Endometrium (tissue), 2 donors: ENCODE measurements around the gene JSRP1.
"Not testable (repeated sequence)": the region's sequence is repeated elsewhere in the genome, so short reads cannot be mapped to it uniquely, and the experiment has no call there.

ENCODE experiments used
- FAIRE-seq: peaks from 2 replicates; lab custom pipeline; 2012; peaks lifted over from hg19 to GRCh38; lab: Jason Lieb, UNC
- donor health status: control.
- donor health status: control.

JSRP1 gene

GRCh38 chr19:2282062-2282861, 26.0 kb upstream of the JSRP1 start, which contains the start of gene PEAK3:
PEAK3 (minus strand) TSS chr19:2282175; CDS start chr19:2280931, 1,244 bp downstream.
- no peak for FAIRE-seq

GRCh38 chr19:2281265-2282061, 25.2 kb upstream of the JSRP1 start:
- not testable (repeated sequence) for FAIRE-seq

- no peak for FAIRE-seq
Observed at GRCh38 chr19:2280633-2281264, 24.5 kb upstream of the JSRP1 start.

DNA sequence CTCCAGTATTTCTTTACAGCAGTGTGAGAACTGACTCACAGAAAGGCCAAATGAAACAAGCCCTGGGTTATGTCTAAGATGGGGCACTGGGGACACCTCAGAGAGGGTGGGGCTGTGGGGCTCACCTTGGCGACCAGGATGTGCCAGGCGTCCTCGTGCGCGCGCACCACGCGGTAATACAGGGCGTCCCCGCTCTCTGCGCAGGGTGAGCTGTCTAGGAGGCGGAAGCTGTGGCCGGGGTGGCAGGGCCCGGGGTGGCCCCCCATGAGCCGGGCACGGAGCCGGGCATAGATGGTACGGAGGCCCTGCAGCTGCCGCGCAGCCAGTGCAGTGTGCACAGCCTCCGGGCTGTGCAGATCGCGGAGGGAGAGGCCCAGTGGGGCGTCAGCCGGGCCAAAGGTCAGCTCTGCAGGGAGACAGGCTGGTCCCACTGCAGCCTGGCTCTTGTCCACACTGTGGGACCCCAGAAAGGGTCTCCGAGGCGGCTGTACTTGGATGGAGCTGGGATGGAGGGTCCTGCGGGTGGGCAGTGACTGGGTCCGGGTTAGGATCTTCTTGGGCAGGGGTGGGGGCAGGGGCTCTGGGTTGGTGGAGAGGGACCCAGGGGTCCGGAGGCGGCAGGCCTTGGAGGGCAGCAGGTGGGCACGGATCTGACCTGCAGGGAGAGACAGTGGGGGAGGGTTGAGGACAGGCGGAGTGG, 22.4 kb upstream of the JSRP1 start:
- no peak for FAIRE-seq

DNA sequence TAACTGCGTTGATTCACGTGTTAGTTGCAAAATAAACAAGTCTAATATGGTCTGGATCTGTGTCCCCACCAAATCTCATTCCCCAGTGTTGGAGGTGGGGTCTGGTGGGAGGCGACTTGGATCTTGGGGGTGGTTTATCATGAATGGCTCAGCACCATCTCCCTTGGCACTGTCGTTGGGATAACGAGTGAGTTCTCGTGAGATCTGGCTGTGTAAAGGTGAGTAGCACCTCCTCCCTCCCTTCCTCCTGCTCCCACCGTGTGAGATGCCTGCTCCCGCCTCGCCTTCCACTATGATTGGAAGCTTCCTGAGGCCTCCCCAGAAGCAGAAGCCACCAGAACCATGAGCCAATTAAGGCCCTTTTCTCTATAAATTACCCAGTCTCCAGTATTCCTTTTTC, 20.9 kb upstream of the JSRP1 start:
- FAIRE-seq = no peak

DNA sequence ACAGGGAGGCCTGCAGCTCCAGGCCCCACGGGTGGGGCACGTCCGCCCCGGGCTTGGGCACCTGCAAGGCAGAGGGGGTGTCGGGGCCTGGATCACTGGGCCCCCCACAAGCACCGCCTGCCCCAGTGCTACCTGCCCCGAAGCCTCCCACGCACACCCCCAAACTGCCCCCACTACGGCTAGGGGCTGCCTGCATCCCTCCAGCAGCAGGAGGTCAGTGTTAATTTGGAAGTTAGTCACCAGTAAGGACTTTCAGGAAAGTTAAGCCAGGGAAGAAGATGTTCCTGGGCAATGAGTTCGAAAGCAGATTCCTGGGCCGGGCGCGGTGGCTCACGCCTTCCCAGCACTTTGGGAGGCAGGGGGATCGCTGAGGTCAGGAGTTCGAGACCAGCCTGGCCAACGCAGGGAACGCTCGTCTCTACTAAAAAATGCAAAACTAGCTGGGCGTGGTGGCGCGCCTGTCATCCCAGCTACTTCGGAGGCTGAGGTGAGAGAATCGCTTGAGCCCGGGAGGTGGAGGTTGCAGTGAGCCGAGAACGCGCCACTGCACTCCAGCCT, 20.3 kb upstream of the JSRP1 start:
- no peak for FAIRE-seq

GRCh38 chr19:2275588-2276428, 19.6 kb upstream of the JSRP1 start:
- no peak for FAIRE-seq

DNA sequence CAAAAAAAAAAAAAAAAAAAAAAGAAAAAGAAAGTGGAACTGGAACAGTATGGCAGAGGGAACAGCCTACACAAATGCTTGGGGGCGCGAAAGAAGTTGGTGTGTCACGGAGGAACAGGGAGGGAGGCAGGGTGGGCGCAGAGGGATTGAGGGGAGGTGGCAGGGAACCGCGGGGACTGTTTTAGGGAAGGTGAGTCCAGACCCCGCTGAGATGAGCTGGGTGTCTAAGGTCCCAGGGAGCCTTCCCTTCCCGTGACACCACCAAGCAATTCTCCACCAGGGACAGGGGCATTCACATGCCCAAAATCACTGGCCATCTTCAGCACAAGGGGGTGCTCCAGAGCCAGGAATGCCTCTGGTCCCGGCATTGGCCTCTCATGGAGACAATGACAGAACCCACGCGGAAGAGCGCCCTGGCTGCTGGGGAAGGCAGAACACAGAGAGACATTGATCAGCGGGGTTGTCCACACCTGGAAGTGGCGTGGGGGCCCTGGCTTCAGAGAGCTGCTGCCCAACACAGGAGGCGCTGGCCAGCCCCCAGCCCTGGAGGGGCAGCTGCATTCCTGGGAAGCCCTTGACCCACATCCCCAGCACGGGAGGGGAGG, 18.8 kb upstream of the JSRP1 start:
- no peak for FAIRE-seq

DNA sequence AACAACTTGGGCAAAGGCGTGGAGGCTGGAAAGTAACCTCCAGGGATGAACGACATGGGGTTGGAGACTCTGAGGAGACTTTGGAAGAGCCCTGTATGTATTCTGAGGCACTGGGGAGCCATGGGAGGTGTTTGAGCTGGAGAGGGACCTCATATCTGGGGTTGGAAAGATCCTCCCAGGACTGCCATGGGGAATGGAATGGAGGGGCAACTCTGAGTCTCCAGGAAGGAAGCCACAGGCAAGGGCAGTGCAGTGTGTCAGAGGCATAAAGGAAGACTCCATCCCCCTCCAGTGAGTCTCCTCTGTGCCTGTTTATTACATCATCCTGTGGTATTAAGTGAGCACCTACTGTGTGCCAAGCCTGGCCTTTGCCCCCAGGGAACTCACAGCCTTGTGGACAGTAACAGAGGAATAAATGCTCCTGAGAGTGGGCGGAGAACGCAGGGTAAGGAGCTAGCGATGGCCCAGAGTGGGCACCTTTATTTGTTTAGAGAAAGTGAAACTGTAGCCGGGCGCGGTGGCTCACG, 18.0 kb upstream of the JSRP1 start:
- FAIRE-seq = no peak

DNA sequence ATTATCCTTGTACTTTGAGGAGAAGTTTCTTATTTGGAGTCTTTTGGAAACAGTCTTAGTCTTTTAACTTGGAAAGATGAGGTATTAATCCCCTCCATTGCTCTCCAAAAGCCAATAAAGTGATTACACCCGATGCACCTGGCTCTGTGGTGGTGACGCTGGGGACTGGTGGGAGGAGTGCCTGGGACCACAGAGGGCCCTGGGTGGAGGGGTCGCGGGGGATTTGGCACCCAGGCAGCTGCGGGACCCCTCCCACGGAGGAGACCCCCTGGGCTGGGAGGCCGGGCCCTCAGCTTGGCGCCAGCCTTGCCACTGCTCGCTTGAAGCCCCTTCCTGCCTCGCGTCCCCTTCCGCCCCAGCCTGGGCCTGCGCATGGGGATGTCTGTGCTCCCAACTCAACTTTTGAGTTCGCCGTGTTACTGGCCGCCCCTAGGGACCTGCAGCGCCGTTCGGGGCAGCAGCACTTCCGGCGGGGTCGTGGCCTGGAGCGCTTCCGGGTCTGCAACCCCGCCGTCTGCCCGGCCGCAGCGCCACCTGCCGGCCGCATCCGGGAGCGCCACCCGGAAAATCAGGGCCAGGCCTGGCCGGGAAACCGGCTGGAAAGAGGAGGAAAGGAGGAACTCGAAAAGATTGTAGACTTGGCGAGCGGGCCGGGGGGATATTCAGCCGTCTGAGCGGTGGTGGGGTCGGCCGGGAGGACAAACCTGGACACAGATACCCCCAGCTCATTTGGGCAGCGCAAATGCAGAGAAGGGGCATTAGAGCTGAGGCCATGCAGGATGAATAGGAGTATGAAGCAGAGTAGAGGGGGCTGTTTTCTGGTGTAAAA, 17.4 kb upstream of the JSRP1 start:
- FAIRE-seq = no peak

DNA sequence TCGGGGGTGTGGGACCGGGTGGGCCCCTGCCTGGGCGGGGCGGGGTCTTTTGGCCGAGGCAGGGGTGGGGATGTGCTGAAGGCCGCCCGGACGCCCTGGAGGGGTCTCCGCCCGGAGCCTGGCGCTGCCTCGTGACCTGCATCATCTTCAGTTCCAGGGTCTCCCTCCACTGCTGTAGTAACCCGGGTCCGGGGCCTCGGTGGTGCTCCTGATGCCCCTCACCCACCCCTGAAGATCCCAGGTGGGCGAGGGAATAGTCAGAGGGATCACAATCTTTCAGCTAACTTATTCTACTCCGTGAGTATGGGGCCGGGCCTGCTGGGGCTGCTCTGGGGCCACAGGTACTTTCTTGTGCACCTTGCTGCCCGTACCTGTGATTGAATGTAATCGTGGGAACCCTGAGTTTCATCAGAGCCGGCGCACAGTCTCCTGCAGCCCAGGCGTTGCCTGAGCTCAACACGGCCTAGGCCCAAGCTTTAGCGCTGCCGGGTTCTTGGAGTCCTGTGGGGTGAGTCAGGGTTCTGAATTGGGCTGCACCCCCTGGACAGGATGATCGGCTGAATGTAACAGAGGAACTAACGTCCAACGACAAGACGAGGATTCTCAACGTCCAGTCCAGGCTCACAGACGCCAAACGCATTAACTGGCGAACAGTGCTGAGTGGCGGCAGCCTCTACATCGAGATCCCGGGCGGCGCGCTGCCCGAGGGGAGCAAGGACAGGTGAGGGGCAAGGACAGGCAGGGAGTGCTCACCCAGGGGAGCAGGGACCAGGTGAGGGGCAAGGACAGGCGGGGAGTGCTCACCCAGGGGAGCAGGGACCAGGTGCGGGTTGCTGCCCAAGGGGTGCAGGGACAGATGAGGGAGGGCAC, 15.3 kb upstream of the JSRP1 start:
- no peak for FAIRE-seq

DNA sequence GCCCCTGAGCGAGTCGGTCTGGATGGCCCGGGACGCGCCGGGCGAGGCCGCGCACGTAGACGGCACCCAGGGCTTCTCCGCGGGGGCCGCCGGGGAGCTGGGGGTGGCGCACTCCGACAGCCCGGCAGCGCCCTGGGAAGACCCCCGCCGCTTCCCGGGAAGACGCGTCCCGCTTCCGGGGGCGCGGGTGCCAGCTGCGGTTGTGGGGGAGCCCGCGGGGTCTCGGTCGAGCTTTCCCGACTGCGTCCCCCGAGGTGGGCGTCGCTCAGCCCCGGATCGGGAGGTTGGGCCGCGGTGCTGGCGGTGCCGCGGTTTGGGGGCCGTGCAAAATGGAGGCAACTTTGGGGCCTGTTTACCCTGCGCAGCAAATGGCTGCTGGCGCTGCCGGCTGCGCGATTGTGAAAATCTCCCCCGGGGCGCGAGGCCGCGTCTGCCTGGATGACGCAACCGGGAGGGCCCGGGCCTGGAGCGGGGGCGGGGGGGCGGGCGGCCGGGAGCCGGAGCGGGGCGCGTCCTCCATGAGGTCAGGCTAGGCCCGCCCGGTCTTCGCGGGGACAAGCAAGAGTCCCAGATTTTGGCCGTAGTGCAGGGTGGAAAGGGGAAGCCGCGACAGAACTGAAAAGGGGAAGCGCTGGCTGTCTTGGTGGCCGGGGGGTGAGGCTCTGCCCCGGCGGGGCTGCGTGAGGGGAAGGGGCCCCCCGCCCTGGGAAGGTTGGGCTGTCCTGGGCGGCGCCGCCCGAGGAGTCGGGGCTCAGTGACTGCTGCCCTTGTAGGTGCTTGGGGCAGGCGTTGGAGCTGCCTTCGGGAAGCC, 14.4 kb upstream of the JSRP1 start:
- no peak for FAIRE-seq

DNA sequence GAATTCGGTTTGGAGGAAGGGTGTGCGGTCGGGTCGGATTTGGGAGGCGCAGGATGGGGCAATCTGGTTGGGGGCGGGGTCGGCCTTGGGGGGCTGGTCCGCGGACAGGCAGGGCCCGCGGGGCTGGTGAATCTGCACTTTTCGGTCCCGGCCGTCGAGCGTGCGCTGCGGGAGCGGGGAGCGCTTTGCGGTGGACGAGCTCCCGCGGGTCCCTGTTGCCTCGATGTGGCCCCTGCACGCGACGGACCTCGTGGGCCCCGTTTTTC, 13.9 kb upstream of the JSRP1 start:
- no peak for FAIRE-seq

GRCh38 chr19:2269244-2270156, 13.3 kb upstream of the JSRP1 start:
- FAIRE-seq = no peak

DNA sequence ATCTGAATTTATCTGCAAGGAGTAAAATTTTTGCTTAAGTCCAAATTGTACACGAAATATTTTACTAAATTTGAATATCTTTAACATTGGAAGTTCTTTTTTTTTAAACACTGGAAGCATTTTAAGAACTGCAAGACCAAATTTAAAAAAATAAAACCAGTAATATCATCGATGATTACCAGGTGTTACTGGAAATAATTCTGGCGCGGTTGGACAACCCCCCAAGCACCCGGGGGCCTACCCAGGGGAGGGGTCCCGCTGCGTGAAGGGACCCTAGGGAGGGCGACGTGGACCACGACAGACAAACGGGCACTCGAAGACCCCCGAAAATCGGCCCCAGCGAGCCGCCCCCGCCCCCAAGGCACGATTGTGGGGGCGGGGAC, 12.6 kb upstream of the JSRP1 start:
- FAIRE-seq = no peak

DNA sequence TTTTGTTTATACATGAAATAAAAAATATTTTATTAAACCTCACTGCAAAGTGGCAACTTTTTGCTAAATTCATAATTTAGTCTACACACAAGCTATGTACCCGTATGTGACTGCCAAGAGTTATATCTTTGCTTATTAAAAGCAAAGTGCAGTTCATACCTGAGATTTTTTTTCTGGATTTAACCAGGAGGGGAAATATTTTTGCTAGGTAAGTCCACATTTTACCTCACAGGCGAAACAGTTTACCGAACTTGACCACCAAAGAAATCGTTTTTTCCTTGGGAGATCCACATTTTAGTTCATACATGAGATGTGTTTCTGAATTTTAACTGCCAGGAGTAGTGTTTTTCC, 12.2 kb upstream of the JSRP1 start:
- FAIRE-seq = no peak
